ENCODE results near the gene SLC39A3. TPM values are rescaled to one million over a fixed set of nuclear protein-coding genes. Genes with fewer than 3 reads are reported as not detected.

The SLC39A3 gene
- total RNA-seq, 1 experiment from 2014 or later: 39.1 TPM

GRCh38 chr19:2767688-2768087 lies 27.9 kb upstream of the SLC39A3 start:
- Histone ChIP-seq H2AFZ (ENCODE audit: low read depth, low read length, poor library complexity, severe bottlenecking) (no peak overlapping the region), H3K4me2 (ENCODE audit: low read length) (no peak overlapping the region), H3K4me3 (replicated peaks in 1 of 2; ENCODE audit: low read depth in 1 of 2, low read length in 2 of 2) (no peak overlapping the region), H4K20me1 (ENCODE audit: insufficient read depth) (no peaks in the 10 kb centered on the region), H3K9me3 (ENCODE audit: control insufficient read depth in 1 of 2, insufficient read depth in 1 of 2, low read depth in 1 of 2, low read length in 2 of 2) (no peaks in the 10 kb centered on the region), H3K27me3 (ENCODE audit: insufficient read depth, low read length) (no peaks in the 10 kb centered on the region), H3K9ac (ENCODE audit: low read length) (no peak overlapping the region), H3K27ac (ENCODE audit: low read depth, low read length) (no peak overlapping the region), H3K79me2 (ENCODE audit: insufficient read depth, low read length) (peaks cover 61% of the 10 kb centered on the region), H3K36me3 (ENCODE audit: control insufficient read depth in 1 of 2, insufficient read depth in 2 of 2, low read length in 2 of 2) (peaks cover 27 to 31% of the 10 kb centered on the region in 2 experiments; a peak in 3 of 4 replicates), H3K4me1 (ENCODE audit: control insufficient read depth in 1 of 2, insufficient read depth in 2 of 2, low read length in 2 of 2) (no peaks in the 10 kb centered on the region), H3K9me2 (ENCODE audit: insufficient read depth) (no peaks in the 10 kb centered on the region)
- POLR2A ChIA-PET: no interaction called here
- DNase-seq (ENCODE audit: low read depth, low spot score) (no peak), ATAC-seq (no peak)
- BruUV-seq (replicated peaks): no TSS peak
- CTCF ChIA-PET: no interaction called here
- RAD21 ChIA-PET (ENCODE audit: low non-redundant PET in 1 of 2, low total read pairs in 2 of 2, uncharacterized antibody in 2 of 2, unreplicated experiment in 2 of 2): no interaction called here
- TF ChIP-seq ZFX (IDR thresholded peaks at IDR 0.05) (no peak), CBX3 (IDR thresholded peaks at IDR 0.05; ENCODE audit: low read depth) (no peak), EZH2 (IDR thresholded peaks at IDR 0.05) (no peak), MAX (IDR thresholded peaks at IDR 0.05) (no peak), POLR2AphosphoS5 (IDR thresholded peaks at IDR 0.05; ENCODE audit: low read depth, low read length) (no peak), ZNF274 (IDR thresholded peaks at IDR 0.05; ENCODE audit: low read depth, low read length) (no peak), FOSL1 (IDR thresholded peaks at IDR 0.05; ENCODE audit: low read depth) (no peak), SIN3A (IDR thresholded peaks at IDR 0.05; ENCODE audit: low read depth) (no peak), ZBTB33 (IDR thresholded peaks at IDR 0.05; ENCODE audit: extremely low read depth, insufficient replicate concordance, low read length) (no peak), SRF (IDR thresholded peaks at IDR 0.05; ENCODE audit: low read depth) (no peak), ELF1 (IDR thresholded peaks at IDR 0.05; ENCODE audit: borderline replicate concordance, low read depth) (no peak), REST (IDR thresholded peaks at IDR 0.05; ENCODE audit: low read depth) (no peak), CEBPB (IDR thresholded peaks at IDR 0.05; ENCODE audit: low read depth) (no peak), EZH2phosphoT487 (IDR thresholded peaks at IDR 0.05; ENCODE audit: borderline replicate concordance) (no peak), SP1 (IDR thresholded peaks at IDR 0.05; ENCODE audit: low read depth) (no peak), CTCF (IDR thresholded peaks at IDR 0.05 in 2 of 3, conservative IDR thresholded peaks at IDR 0.05 in 1 of 3; ENCODE audit: borderline replicate concordance in 1 of 3, insufficient read depth in 1 of 3, low read depth in 2 of 3, low read length in 2 of 3) (no peak)
- intact Hi-C loops (cut with micrococcal nuclease): no loop called here

Data from HCT116 (cell line).